ENCODE measurements around the gene TMEM9B. TPM values are rescaled to one million over a fixed set of nuclear protein-coding genes. Genes with fewer than 3 reads are reported as not detected.

TMEM9B gene
- total RNA-seq, 1 experiment from 2014 or later: 13.6 TPM

DNA sequence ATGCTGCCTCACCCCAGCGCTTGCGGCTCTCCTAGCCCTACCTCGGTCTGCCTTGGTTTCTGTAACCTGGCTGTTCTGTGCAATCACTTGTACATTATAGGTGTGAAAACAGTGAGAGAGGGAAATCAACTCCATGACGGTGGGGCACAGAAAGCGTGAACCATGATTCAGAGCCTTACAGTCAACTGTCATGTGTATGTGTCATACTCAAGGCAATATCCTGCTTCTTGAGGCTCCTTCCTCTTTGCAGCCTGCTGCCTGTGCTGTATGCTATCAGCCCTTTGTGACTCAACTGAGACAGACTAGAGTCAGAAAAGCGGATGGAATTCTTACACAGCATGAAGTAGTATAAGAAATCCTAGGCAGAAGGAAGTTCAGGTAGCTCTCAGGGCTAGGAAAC is 37.5 kb upstream of the TMEM9B start:
- Mint-ChIP-seq H3K27ac (no peak overlapping the region), H3K4me3 (no peak overlapping the region), H3K36me3 (ENCODE audit: insufficient read depth in 1 of 3, low read depth in 3 of 3) (no peaks in the 10 kb centered on the region), H3K4me1 (peaks cover 4 to 15% of the 10 kb centered on the region in 2 experiments), H3K9me3 (no peaks in the 10 kb centered on the region), H3K27me3 (ENCODE audit: low read depth) (peaks cover 61% of the 10 kb centered on the region)
- H2AK5ac ChIP-seq (ENCODE audit: insufficient read length, low read length): no peak overlapping the region
- no peaks in the 10 kb centered on the region for H4K20me1 ChIP-seq (ENCODE audit: control insufficient read depth, insufficient read depth, insufficient read length)
- DNase-seq: no peak
- no peak overlapping the region for H3T11ph ChIP-seq (ENCODE audit: low read length)
- no peaks in the 10 kb centered on the region for H3K79me2 ChIP-seq (ENCODE audit: insufficient read depth, low read length)
- TF ChIP-seq, protein P1, sequence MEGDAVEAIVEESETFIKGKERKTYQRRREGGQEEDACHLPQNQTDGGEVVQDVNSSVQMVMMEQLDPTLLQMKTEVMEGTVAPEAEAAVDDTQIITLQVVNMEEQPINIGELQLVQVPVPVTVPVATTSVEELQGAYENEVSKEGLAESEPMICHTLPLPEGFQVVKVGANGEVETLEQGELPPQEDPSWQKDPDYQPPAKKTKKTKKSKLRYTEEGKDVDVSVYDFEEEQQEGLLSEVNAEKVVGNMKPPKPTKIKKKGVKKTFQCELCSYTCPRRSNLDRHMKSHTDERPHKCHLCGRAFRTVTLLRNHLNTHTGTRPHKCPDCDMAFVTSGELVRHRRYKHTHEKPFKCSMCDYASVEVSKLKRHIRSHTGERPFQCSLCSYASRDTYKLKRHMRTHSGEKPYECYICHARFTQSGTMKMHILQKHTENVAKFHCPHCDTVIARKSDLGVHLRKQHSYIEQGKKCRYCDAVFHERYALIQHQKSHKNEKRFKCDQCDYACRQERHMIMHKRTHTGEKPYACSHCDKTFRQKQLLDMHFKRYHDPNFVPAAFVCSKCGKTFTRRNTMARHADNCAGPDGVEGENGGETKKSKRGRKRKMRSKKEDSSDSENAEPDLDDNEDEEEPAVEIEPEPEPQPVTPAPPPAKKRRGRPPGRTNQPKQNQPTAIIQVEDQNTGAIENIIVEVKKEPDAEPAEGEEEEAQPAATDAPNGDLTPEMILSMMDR (conservative IDR thresholded peaks at IDR 0.05): no peak
- H3K4me1 ChIP-seq (ENCODE audit: insufficient read depth, low read length): no peaks in the 10 kb centered on the region
- no peaks in the 10 kb centered on the region for H3K79me1 ChIP-seq (ENCODE audit: insufficient read depth, low read depth, low read length, poor library complexity, severe bottlenecking)
- WGBS (ENCODE audit: extremely low coverage, insufficient read length, low lambda C conversion rate): no CpG with 5 or more reads among the region's 6 CpGs
- H3K27me3 ChIP-seq (ENCODE audit: insufficient read depth, low read length): peaks cover 27% of the 10 kb centered on the region
- peaks cover 8% of the 10 kb centered on the region for H3K23me2 ChIP-seq (ENCODE audit: insufficient read length, low read depth, low read length, poor library complexity, severe bottlenecking)
- no peak overlapping the region for H2BK120ac ChIP-seq (ENCODE audit: low read depth, low read length, poor library complexity, severe bottlenecking)
- no peak overlapping the region for H4K91ac ChIP-seq (ENCODE audit: insufficient read length, low read depth, low read length)
- H2BK20ac ChIP-seq (ENCODE audit: low read depth, low read length, poor library complexity, severe bottlenecking): no peak overlapping the region
- no peak overlapping the region for H2BK15ac ChIP-seq (ENCODE audit: low read depth, low read length)
- no peak overlapping the region for H3K56ac ChIP-seq (ENCODE audit: insufficient read length, low read depth, low read length)
- no peak overlapping the region for H3K9ac ChIP-seq (ENCODE audit: extremely low read depth, insufficient read length, low read length)
- H3K27ac ChIP-seq (ENCODE audit: insufficient read length, low read depth, low read length): no peak overlapping the region
- H3K4ac ChIP-seq (ENCODE audit: low read depth, low read length): no peak overlapping the region
- H3K23ac ChIP-seq (ENCODE audit: insufficient read length, low read depth, low read length): no peak overlapping the region
- H3K9me3 ChIP-seq (ENCODE audit: control insufficient read depth, low read depth, low read length): no peaks in the 10 kb centered on the region
- H2BK12ac ChIP-seq (ENCODE audit: insufficient read length, low read depth, low read length): no peak overlapping the region
- no peak overlapping the region for H2BK5ac ChIP-seq (ENCODE audit: insufficient read length, low read length)
- H4K5ac ChIP-seq (ENCODE audit: insufficient read length, low read depth, low read length): no peak overlapping the region
- no peak overlapping the region for H3K4me2 ChIP-seq (ENCODE audit: insufficient read depth, insufficient read length, low read length)
- no peak overlapping the region for H4K8ac ChIP-seq (replicated peaks; ENCODE audit: insufficient read length, low read depth, low read length)
- no peak overlapping the region for H3K14ac ChIP-seq (ENCODE audit: insufficient read depth, low read length)
- H3K18ac ChIP-seq (ENCODE audit: insufficient read length, low read depth, low read length): no peak overlapping the region
- H2AFZ ChIP-seq (ENCODE audit: low read length): no peak overlapping the region

All from H9 (cell line).